ENCODE measurements around the gene LMTK2.

Gene LMTK2

GRCh38 chr7:98106647-98107312 is at the start of gene LMTK2:
LMTK2 (plus strand) TSS chr7:98106862; CDS start chr7:98107178, 316 bp downstream.
- DNase-seq: peak; percentile 74

- no peak for DNase-seq
These were observed 49.5 kb upstream of the LMTK2 start for GRCh38 chr7:98057157-98057556.

- no peak for DNase-seq
These were observed 48.5 kb upstream of the LMTK2 start for GRCh38 chr7:98058186-98058585.

- DNase-seq: no peak
These were observed 42.4 kb upstream of the LMTK2 start for GRCh38 chr7:98064233-98064632.

GRCh38 chr7:98066208-98066607 is 40.5 kb upstream of the LMTK2 start:
- DNase-seq: no peak

- DNase-seq: no peak
These were observed 39.6 kb upstream of the LMTK2 start for GRCh38 chr7:98066934-98067507.

- DNase-seq: no peak
These were observed 33.6 kb upstream of the LMTK2 start for GRCh38 chr7:98073047-98073446.

- DNase-seq: no peak
These were observed 30.9 kb upstream of the LMTK2 start for GRCh38 chr7:98075801-98076200.

- DNase-seq: no peak
These were observed 28.9 kb upstream of the LMTK2 start for GRCh38 chr7:98077762-98078161.

GRCh38 chr7:98078197-98078870 is 28.3 kb upstream of the LMTK2 start:
- DNase-seq: no peak

GRCh38 chr7:98079891-98080648 is 26.6 kb upstream of the LMTK2 start:
- DNase-seq: no peak

- DNase-seq: no peak
These were observed 25.3 kb upstream of the LMTK2 start for GRCh38 chr7:98081319-98081718.

GRCh38 chr7:98084631-98085030 is 22.0 kb upstream of the LMTK2 start:
- DNase-seq: no peak

- no peak for DNase-seq
These were observed 21.0 kb upstream of the LMTK2 start for GRCh38 chr7:98085674-98086073.

- DNase-seq: no peak
These were observed 20.4 kb upstream of the LMTK2 start for GRCh38 chr7:98086281-98086718.

GRCh38 chr7:98088109-98088508 is 18.6 kb upstream of the LMTK2 start:
- DNase-seq: no peak

- DNase-seq: no peak
These were observed 16.5 kb upstream of the LMTK2 start for GRCh38 chr7:98090116-98090515.

- no peak for DNase-seq
These were observed 15.6 kb upstream of the LMTK2 start for GRCh38 chr7:98091061-98091460.

- DNase-seq: no peak
These were observed 15.1 kb upstream of the LMTK2 start for GRCh38 chr7:98091523-98091922.

- no peak for DNase-seq
These were observed 9.5 kb upstream of the LMTK2 start for GRCh38 chr7:98097042-98097645.

GRCh38 chr7:98100088-98100487 is 6.6 kb upstream of the LMTK2 start:
- DNase-seq: no peak

- DNase-seq: no peak
These were observed 4.5 kb upstream of the LMTK2 start for GRCh38 chr7:98102170-98102569.

- DNase-seq: no peak
These were observed 619 bp upstream of the LMTK2 start for GRCh38 chr7:98105942-98106544.
